ENCODE data around the gene C1QL1. TPM values are rescaled to one million over a fixed set of nuclear protein-coding genes. Genes with fewer than 3 reads are reported as not detected.

C1QL1 gene
- 0.97 TPM for total RNA-seq
- long read RNA-seq, partial matches to known transcripts, result 1 of 1 reads
- long read RNA-seq, other reads (novel, unspliced or antisense), result 0 of 1 reads

- DNase-seq (ENCODE audit: low spot score), result peak; percentile 94
- intact Hi-C loops (cut with DNase I), result loop anchor here (5.0 kb wide), 1 partner anchor 49 kb away; no protein-coding TSS in a partner anchor
These were observed at the start of gene C1QL1 for GRCh38 chr17:44968225-44969143. Gene C1QL1 (minus strand): TSS chr17:44968303. CDS start chr17:44968048, 255 bp downstream.

GRCh38 chr17:45016823-45017222 is 48.7 kb upstream of the C1QL1 start:
- no peak for DNase-seq (ENCODE audit: low spot score)
- intact Hi-C loops (cut with DNase I), result loop anchor here (5.0 kb wide), 1 partner anchor 50 kb away; the partner anchor contains the start of gene C1QL1

GRCh38 chr17:45016237-45016636 is 48.1 kb upstream of the C1QL1 start:
- no peak for DNase-seq (ENCODE audit: low spot score)
- intact Hi-C loops (cut with DNase I), result loop anchor here (5.0 kb wide), 1 partner anchor 49 kb away; the partner anchor contains the start of gene C1QL1

GRCh38 chr17:45013021-45013997 is 45.2 kb upstream of the C1QL1 start:
- no peak for DNase-seq (ENCODE audit: low spot score)
- intact Hi-C loops (cut with DNase I), result no loop called here

- DNase-seq (ENCODE audit: low spot score), result no peak
- intact Hi-C loops (cut with DNase I), result no loop called here
These were observed 43.7 kb upstream of the C1QL1 start for GRCh38 chr17:45011767-45012166.

GRCh38 chr17:45009676-45010467 is 41.8 kb upstream of the C1QL1 start:
- DNase-seq (ENCODE audit: low spot score), result no peak
- intact Hi-C loops (cut with DNase I), result no loop called here

- DNase-seq (ENCODE audit: low spot score), result no peak
- intact Hi-C loops (cut with DNase I), result no loop called here
These were observed 40.1 kb upstream of the C1QL1 start for GRCh38 chr17:45008216-45008615.

- no peak for DNase-seq (ENCODE audit: low spot score)
- intact Hi-C loops (cut with DNase I), result no loop called here
These were observed 38.9 kb upstream of the C1QL1 start for GRCh38 chr17:45006927-45007461.

GRCh38 chr17:45005700-45006099 is 37.6 kb upstream of the C1QL1 start:
- intact Hi-C loops (cut with DNase I), result no loop called here
- DNase-seq (ENCODE audit: low spot score), result no peak

GRCh38 chr17:45004388-45004787 is 36.3 kb upstream of the C1QL1 start:
- intact Hi-C loops (cut with DNase I), result no loop called here
- DNase-seq (ENCODE audit: low spot score), result no peak

GRCh38 chr17:45003877-45004276 is 35.8 kb upstream of the C1QL1 start:
- no peak for DNase-seq (ENCODE audit: low spot score)
- intact Hi-C loops (cut with DNase I), result no loop called here

GRCh38 chr17:45001310-45001709 is 33.2 kb upstream of the C1QL1 start:
- DNase-seq (ENCODE audit: low spot score), result no peak
- intact Hi-C loops (cut with DNase I), result no loop called here

- intact Hi-C loops (cut with DNase I), result no loop called here
These were observed 31.3 kb upstream of the C1QL1 start for GRCh38 chr17:44999433-44999832.

GRCh38 chr17:44998646-44999045 is 30.5 kb upstream of the C1QL1 start:
- no peak for DNase-seq (ENCODE audit: low spot score)
- intact Hi-C loops (cut with DNase I), result no loop called here

More at GRCh38 chr17:44999433-44999832, 31.3 kb upstream of the C1QL1 start:
- DNase-seq (ENCODE audit: low spot score), result no peak

- intact Hi-C loops (cut with DNase I), result no loop called here
- no peak for DNase-seq (ENCODE audit: low spot score)
These were observed 29.8 kb upstream of the C1QL1 start for GRCh38 chr17:44997733-44998520.

GRCh38 chr17:44996304-44996703 is 28.2 kb upstream of the C1QL1 start:
- intact Hi-C loops (cut with DNase I), result no loop called here
- DNase-seq (ENCODE audit: low spot score), result no peak

GRCh38 chr17:44995436-44996001 is 27.4 kb upstream of the C1QL1 start:
- intact Hi-C loops (cut with DNase I), result no loop called here
- DNase-seq (ENCODE audit: low spot score), result no peak
